HepG2 (cell line): ENCODE results near the gene TUBA1C. TPM values are rescaled to one million over a fixed set of nuclear protein-coding genes. Genes with fewer than 3 reads are reported as not detected.

Source experiments
- ATAC-seq: fragments of 200-7000 bp; cut with Tn5 transposase; 3 replicates; pipeline ENCODE4 v1.9.1; 2020; ENCODE audit warnings: mild to moderate bottlenecking, moderate library complexity
- BruUV-seq: library from RNA; stranded (reverse); fragments of 400-500 nt; replicated peaks from 2 replicates; lab custom pipeline; 2021; lab: Mats Ljungman, UMichigan
- CTCF ChIA-PET: fragments of 300-600 bp; formaldehyde crosslinking; extraction: SDS; loops from one replicate; lab custom pipeline; 2021; ENCODE audit warnings: low total read pairs, inconsistent platforms, low intra/inter-chr PET ratio; lab: Yijun Ruan, JAX
- POLR2A ChIA-PET: fragments of 350-600 bp; sonication (Branson Sonifier 250); formaldehyde crosslinking; loops from one replicate; lab custom pipeline; 2020; ENCODE audit warnings: antibody characterized with exemption, inconsistent platforms; lab: Yijun Ruan, JAX
- DNase-seq: peaks from one replicate; pipeline ENCODE4 v3.0.0-alpha.2; 2015; ENCODE audit warnings: low spot score
- FAIRE-seq: peaks from 3 replicates; lab custom pipeline; 2011; peaks lifted over from hg19 to GRCh38; lab: Jason Lieb, UNC
- H2AFZ ChIP-seq: one replicate; pipeline ENCODE4 v1.6.1; 2011; ENCODE audit warnings: low read length, inconsistent platforms
- H3K27ac ChIP-seq: fragments of 300-600 bp; 3 replicates; pipeline ENCODE4 v1.8.0; 2011; ENCODE audit warnings: mixed run types, mild to moderate bottlenecking, mixed read lengths, low read length, inconsistent platforms; ENCODE audit not compliant: insufficient read depth; ENCODE audit errors: extremely low read length
- H3K27me3 ChIP-seq, 2 experiments: fragments of 200-600 bp in 1 of 2; 2 replicates in 1 of 2; 3 replicates in 1 of 2; pipeline versions ENCODE4 v1.6.0 to v1.8.0; 2011; ENCODE audit warnings: low read length in 2 of 2, mild to moderate bottlenecking in 2 of 2, moderate library complexity in 2 of 2, inconsistent platforms in 1 of 2; ENCODE audit not compliant: insufficient read depth in 2 of 2, control insufficient read depth in 1 of 2
- H3K36me3 ChIP-seq, 2 experiments: fragments of 200-600 bp in 1 of 2; replicated peaks in 1 of 2; 2 replicates in 1 of 2; 3 replicates in 1 of 2; pipeline versions ENCODE4 v1.5.1 to v1.8.0; 2011; ENCODE audit warnings: low read length in 2 of 2, inconsistent platforms in 1 of 2; ENCODE audit not compliant: insufficient read depth in 2 of 2, control insufficient read depth in 1 of 2
- H3K4me1 ChIP-seq: 2 replicates; pipeline ENCODE4 v1.5.1; 2012; ENCODE audit warnings: low read length, inconsistent platforms; ENCODE audit not compliant: insufficient read depth
- H3K4me2 ChIP-seq: 2 replicates; pipeline ENCODE4 v1.6.0; 2011; ENCODE audit warnings: low read depth, low read length, inconsistent platforms
- H3K4me3 ChIP-seq, 3 experiments: fragments of 200-600 bp in 1 of 3; sonication (generic), shearing (Covaris generic) in 1 of 3; replicated peaks in 1 of 3; 2 replicates each; pipeline ENCODE4 v1.5.1; 2011 to 2016; ENCODE audit warnings: low read length in 3 of 3, inconsistent platforms in 2 of 3, low read depth in 2 of 3, mild to moderate bottlenecking in 2 of 3, control low read depth in 1 of 3, mixed read lengths in 1 of 3; ENCODE audit not compliant: insufficient read depth in 1 of 3
- H3K79me2 ChIP-seq: one replicate; pipeline ENCODE4 v1.6.1; 2011; ENCODE audit warnings: low read length, inconsistent platforms; ENCODE audit not compliant: insufficient read depth
- H3K9ac ChIP-seq: 2 replicates; pipeline ENCODE4 v1.6.0; 2011; ENCODE audit warnings: mild to moderate bottlenecking, low read depth, low read length, inconsistent platforms; ENCODE audit not compliant: insufficient read depth
- H3K9me3 ChIP-seq: 2 replicates; pipeline ENCODE4 v1.5.1; 2012; ENCODE audit warnings: mild to moderate bottlenecking, low read length
- H4K20me1 ChIP-seq: 2 replicates; pipeline ENCODE4 v1.6.0; 2011; ENCODE audit warnings: inconsistent platforms, mild to moderate bottlenecking, low read length, moderate library complexity; ENCODE audit not compliant: insufficient read depth
- ARNTL ChIP-seq: sonication (generic); formaldehyde crosslinking; IDR thresholded peaks from 2 replicates; pipeline ENCODE4 v1.4.0; 2020; ENCODE audit warnings: mild to moderate bottlenecking, missing genetic modification reagents
- CREM ChIP-seq, 2 experiments: sonication (generic) in 1 of 2; formaldehyde crosslinking in 1 of 2; IDR thresholded peaks; 2 replicates each; pipeline versions ENCODE4 v1.4.0 to v1.6.1; 2016 to 2020; ENCODE audit warnings: antibody characterized with exemption in 1 of 2, mild to moderate bottlenecking in 1 of 2, missing genetic modification reagents in 1 of 2
- ETS1 ChIP-seq: sonication (generic); formaldehyde crosslinking; IDR thresholded peaks from 2 replicates; pipeline ENCODE4 v1.4.0; 2020; ENCODE audit warnings: missing genetic modification reagents
- ETV5 ChIP-seq: IDR thresholded peaks from 2 replicates; pipeline ENCODE4 v1.6.1; 2018; ENCODE audit warnings: missing biosample characterization, missing genetic modification reagents, inconsistent platforms, borderline replicate concordance
- HMG20B ChIP-seq: conservative IDR thresholded peaks from 2 replicates; pipeline ENCODE4 v1.6.1; 2016; ENCODE audit warnings: missing genetic modification reagents, missing compliant biosample characterization
- HOXA5 ChIP-seq: sonication (generic); formaldehyde crosslinking; IDR thresholded peaks from 2 replicates; pipeline ENCODE4 v1.4.0; 2020; ENCODE audit warnings: missing genetic modification reagents
- NCOR1 ChIP-seq: fragments of 200-600 bp; sonication (generic); IDR thresholded peaks from 2 replicates; pipeline ENCODE4 v1.7.0; 2017; ENCODE audit warnings: antibody characterized with exemption, low read length, borderline replicate concordance
- NFIB ChIP-seq: sonication (generic); formaldehyde crosslinking; IDR thresholded peaks from 2 replicates; pipeline ENCODE4 v1.9.0; 2021; ENCODE audit warnings: missing genetic modification reagents, mild to moderate bottlenecking, borderline replicate concordance
- NR1H2 ChIP-seq: sonication (generic); formaldehyde crosslinking; IDR thresholded peaks from 2 replicates; pipeline ENCODE4 v1.8.1; 2022; ENCODE audit warnings: low read depth, missing genetic modification reagents, borderline replicate concordance
- SMAD3 ChIP-seq: sonication (generic); formaldehyde crosslinking; IDR thresholded peaks from 2 replicates; pipeline ENCODE4 v1.4.0; 2020; ENCODE audit warnings: missing genetic modification reagents
- ZBTB1 ChIP-seq: sonication (generic); formaldehyde crosslinking; IDR thresholded peaks from 2 replicates; pipeline ENCODE4 v1.4.0; 2020; ENCODE audit warnings: missing genetic modification reagents, borderline replicate concordance
- ZNF720 ChIP-seq: sonication (generic); formaldehyde crosslinking; IDR thresholded peaks from 2 replicates; pipeline ENCODE4 v1.4.0; 2020; ENCODE audit warnings: missing genetic modification reagents
- WGBS: methylation state at CpG from one replicate; pipeline ENCODE4 v1.1.6; 2017; ENCODE audit warnings: low lambda C conversion rate; 5-methylcytosine and 5-hydroxymethylcytosine counted together
- in situ Hi-C: cut with HindIII; loops from 2 replicates; pipeline ENCODE4 v1.10.0; 2017; ENCODE audit warnings: low pct_unique_long_range_greater_than_20kb; ENCODE audit not compliant: extremely low pct_ligation_motif_present
- intact Hi-C: fragments of 100-400 bp; cut with micrococcal nuclease; formaldehyde crosslinking; loops from one replicate; pipeline ENCODE4 v1.10.0; 2022; ENCODE audit not compliant: unreplicated experiment
- polyA plus RNA-seq, 8 experiments: library from polyadenylated mRNA; depleted of rRNA in 3 of 8; stranded (reverse) in 7 of 8; unstranded in 1 of 8; fragments of >200 nt; fragmentation: Illumina TruSeq in 4 of 8; extraction: Trizol in 4 of 8; gene quantifications; 2 replicates each; pipeline versions ENCODE4 v1.2.1 to v1.2.3, GENCODE V29; 2011 to 2016; ENCODE audit warnings: low read depth in 4 of 8, missing spikeins in 1 of 8, mixed read lengths in 1 of 8; ENCODE audit not compliant: insufficient read depth in 1 of 8
- total RNA-seq, 5 experiments: library from RNA; depleted of rRNA; stranded (reverse); fragments of >200 nt; fragmentation: Illumina TruSeq; extraction: Trizol; gene quantifications; 2 replicates each; pipeline ENCODE4 v1.2.3, GENCODE V29; 2016; ENCODE audit warnings: low read depth in 1 of 5
- TF ChIP-seq, protein P1 (sequence below): sonication (generic); formaldehyde crosslinking; IDR thresholded peaks from 2 replicates; pipeline ENCODE4 v1.5.0; 2020; ENCODE audit warnings: missing genetic modification reagents, mild to moderate bottlenecking, borderline replicate concordance
- TF ChIP-seq, protein P2 (sequence below): conservative IDR thresholded peaks from 2 replicates; pipeline ENCODE4 v1.6.1; 2018; ENCODE audit warnings: missing genetic modification reagents

TUBA1C gene
- total and polyA plus RNA-seq, 2 of the 13 experiments (the other 11 are each of a cell fraction or from before 2014, with no cell fraction given): 693 to 1,075 TPM

- no TSS peak for BruUV-seq
- ChIA-PET CTCF (no interaction called here), POLR2A (no interaction called here)
- Histone ChIP-seq H2AFZ (no peak overlapping the region), H3K9ac (no peak overlapping the region), H3K36me3 (no peaks in the 10 kb centered on the region), H3K4me2 (no peak overlapping the region), H3K9me3 (no peaks in the 10 kb centered on the region), H4K20me1 (no peaks in the 10 kb centered on the region), H3K4me1 (peaks cover 45% of the 10 kb centered on the region), H3K27me3 (no peaks in the 10 kb centered on the region; a peak in 1 of 5 replicates), H3K79me2 (peaks cover 9% of the 10 kb centered on the region)
- intact Hi-C loops: no loop called here
- WGBS: 79% methylated on average over 3 of the region's 3 CpGs
- in situ Hi-C loops: no loop called here
- DNase-seq (no peak), ATAC-seq (no peak), FAIRE-seq (no peak)
- TF ChIP-seq, protein P1, sequence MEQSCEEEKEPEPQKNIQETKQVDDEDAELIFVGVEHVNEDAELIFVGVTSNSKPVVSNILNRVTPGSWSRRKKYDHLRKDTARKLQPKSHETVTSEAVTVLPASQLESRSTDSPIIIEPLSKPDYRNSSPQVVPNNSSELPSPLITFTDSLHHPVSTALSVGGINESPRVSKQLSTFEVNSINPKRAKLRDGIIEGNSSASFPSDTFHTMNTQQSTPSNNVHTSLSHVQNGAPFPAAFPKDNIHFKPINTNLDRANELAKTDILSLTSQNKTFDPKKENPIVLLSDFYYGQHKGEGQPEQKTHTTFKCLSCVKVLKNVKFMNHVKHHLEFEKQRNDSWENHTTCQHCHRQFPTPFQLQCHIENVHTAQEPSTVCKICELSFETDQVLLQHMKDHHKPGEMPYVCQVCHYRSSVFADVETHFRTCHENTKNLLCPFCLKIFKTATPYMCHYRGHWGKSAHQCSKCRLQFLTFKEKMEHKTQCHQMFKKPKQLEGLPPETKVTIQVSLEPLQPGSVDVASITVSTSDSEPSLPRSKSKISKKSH (CRISPR knock-in tag): no peak
- TF ChIP-seq SMAD3 (CRISPR knock-in tag) (no peak), HOXA5 (CRISPR knock-in tag) (no peak), CREM (IDR thresholded peaks at IDR 0.05) (no peak), CREM (CRISPR knock-in tag; IDR thresholded peaks at IDR 0.05) (no peak), NFIB (no peak), NR1H2 (CRISPR knock-in tag) (no peak), ZBTB1 (CRISPR knock-in tag) (no peak), ETV5 (CRISPR knock-in tag) (no peak), ETS1 (CRISPR knock-in tag) (no peak), ZNF720 (CRISPR knock-in tag) (no peak), NCOR1 (no peak), ARNTL (CRISPR knock-in tag) (no peak), HMG20B (CRISPR knock-in tag) (no peak)
- TF ChIP-seq, protein P2, sequence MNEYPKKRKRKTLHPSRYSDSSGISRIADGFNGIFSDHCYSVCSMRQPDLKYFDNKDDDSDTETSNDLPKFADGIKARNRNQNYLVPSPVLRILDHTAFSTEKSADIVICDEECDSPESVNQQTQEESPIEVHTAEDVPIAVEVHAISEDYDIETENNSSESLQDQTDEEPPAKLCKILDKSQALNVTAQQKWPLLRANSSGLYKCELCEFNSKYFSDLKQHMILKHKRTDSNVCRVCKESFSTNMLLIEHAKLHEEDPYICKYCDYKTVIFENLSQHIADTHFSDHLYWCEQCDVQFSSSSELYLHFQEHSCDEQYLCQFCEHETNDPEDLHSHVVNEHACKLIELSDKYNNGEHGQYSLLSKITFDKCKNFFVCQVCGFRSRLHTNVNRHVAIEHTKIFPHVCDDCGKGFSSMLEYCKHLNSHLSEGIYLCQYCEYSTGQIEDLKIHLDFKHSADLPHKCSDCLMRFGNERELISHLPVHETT (CRISPR knock-in tag): no peak
- TF ChIP-seq, all 625 proteins: peak for 0
- Histone ChIP-seq H3K4me3 (no peak overlapping the region), H3K27ac (no peak overlapping the region)
These were observed 4.7 kb upstream of the TUBA1C start for GRCh38 chr12:49260166-49260565.
